Calu3 (cell line): ENCODE results near the gene NCKAP5. TPM values are rescaled to one million over a fixed set of nuclear protein-coding genes. Genes with fewer than 3 reads are reported as not detected.

Experiments used
- BruUV-seq: library from RNA; stranded (reverse); fragments of 400-500 nt; replicated peaks from 2 replicates; lab custom pipeline; 2021; lab: Mats Ljungman, UMichigan
- CTCF ChIA-PET: fragments of 300-600 bp; sonication (Branson Sonifier 250); formaldehyde crosslinking; loops from one replicate; lab custom pipeline; 2022; ENCODE audit warnings: antibody characterized with exemption; lab: Charles Lee
- DNase-seq: peaks from one replicate; pipeline ENCODE4 v3.0.0; 2022
- H3K27ac Mint-ChIP-seq: one replicate; pipeline ENCODE4 v1.8.0; 2022; ENCODE audit warnings: mixed read lengths; ENCODE audit not compliant: unreplicated experiment
- H3K27me3 Mint-ChIP-seq: one replicate; pipeline ENCODE4 v1.8.0; 2022; ENCODE audit warnings: mixed read lengths; ENCODE audit not compliant: unreplicated experiment
- H3K36me3 Mint-ChIP-seq: one replicate; pipeline ENCODE4 v1.8.0; 2022; ENCODE audit warnings: mild to moderate bottlenecking, moderate library complexity, mixed read lengths; ENCODE audit not compliant: insufficient read depth, unreplicated experiment
- H3K4me1 Mint-ChIP-seq: one replicate; pipeline ENCODE4 v1.8.0; 2022; ENCODE audit warnings: mild to moderate bottlenecking, low read depth, mixed read lengths; ENCODE audit not compliant: unreplicated experiment
- H3K4me3 Mint-ChIP-seq: one replicate; pipeline ENCODE4 v1.8.0; 2022; ENCODE audit warnings: mild to moderate bottlenecking, low read depth, moderate library complexity, mixed read lengths; ENCODE audit not compliant: unreplicated experiment
- H3K9me3 Mint-ChIP-seq: one replicate; pipeline ENCODE4 v1.8.0; 2022; ENCODE audit warnings: low read depth, mixed read lengths; ENCODE audit not compliant: unreplicated experiment
- CTCF ChIP-seq: fragments of 200-600 bp; IDR thresholded peaks from one replicate; pipeline ENCODE4 v1.8.0; 2022; ENCODE audit warnings: antibody characterized with exemption; ENCODE audit not compliant: unreplicated experiment
- intact Hi-C: fragments of 100-400 bp; cut with micrococcal nuclease; formaldehyde crosslinking; loops from one replicate; pipeline ENCODE4 v1.10.0; 2022; ENCODE audit not compliant: unreplicated experiment
- total RNA-seq: library from RNA; stranded (reverse); gene quantifications from 2 replicates; pipeline ENCODE4 v1.2.3, GENCODE V29; 2022

Gene NCKAP5
- total RNA-seq, 1 experiment from 2014 or later = 2.2 TPM

GRCh38 chr2:133143645-133144044, 424.6 kb downstream of the NCKAP5 start:
- Mint-ChIP-seq H3K27me3 (no peaks in the 10 kb centered on the region), H3K4me1 (peaks cover 42% of the 10 kb centered on the region), H3K36me3 (no peaks in the 10 kb centered on the region), H3K27ac (peak overlapping the region; percentile 45), H3K4me3 (no peak overlapping the region), H3K9me3 (no peaks in the 10 kb centered on the region)
- peak; percentile 19 for DNase-seq
- BruUV-seq = no TSS peak
- CTCF ChIA-PET = no interaction called here
- intact Hi-C loops = loop anchor here (5.0 to 10.0 kb wide), 4 partner anchors 71 to 599 kb away; partner anchors contain the start of gene LYPD1
- no peak for TF ChIP-seq CTCF

- no TSS peak for BruUV-seq
- TF ChIP-seq CTCF = no peak
- intact Hi-C loops = loop anchor here (5.0 to 10.0 kb wide), 4 partner anchors 70 to 597 kb away; partner anchors contain the start of gene LYPD1
- CTCF ChIA-PET = interaction anchor here (1.3 kb wide), 1 partner anchor 25 kb away, joined by 3 read pairs; no protein-coding TSS in a partner anchor
- Mint-ChIP-seq H3K27ac (no peak overlapping the region), H3K4me1 (peaks cover 46% of the 10 kb centered on the region), H3K4me3 (no peak overlapping the region), H3K36me3 (no peaks in the 10 kb centered on the region), H3K27me3 (no peaks in the 10 kb centered on the region), H3K9me3 (no peaks in the 10 kb centered on the region)
- no peak for DNase-seq
Observed at GRCh38 chr2:133142087-133142486, 426.2 kb downstream of the NCKAP5 start.

GRCh38 chr2:133140620-133141019, 427.6 kb downstream of the NCKAP5 start:
- BruUV-seq = no TSS peak
- no peak for TF ChIP-seq CTCF
- H3K9me3 Mint-ChIP-seq = no peaks in the 10 kb centered on the region
- H3K4me3 Mint-ChIP-seq = no peak overlapping the region
- no peak for DNase-seq
- no peaks in the 10 kb centered on the region for H3K27me3 Mint-ChIP-seq
- peaks cover 46% of the 10 kb centered on the region for H3K4me1 Mint-ChIP-seq
- H3K27ac Mint-ChIP-seq = no peak overlapping the region
- H3K36me3 Mint-ChIP-seq = no peaks in the 10 kb centered on the region
- CTCF ChIA-PET = interaction anchor here (0.5 kb wide), 1 partner anchor 749 kb away, joined by 3 read pairs; no protein-coding TSS in a partner anchor
- intact Hi-C loops = loop anchor here (5.0 to 10.0 kb wide), 4 partner anchors 68 to 596 kb away; partner anchors contain the start of gene LYPD1

- CTCF ChIA-PET = interaction anchor here (0.5 to 0.9 kb wide), 4 partner anchors 17 to 748 kb away, joined by 3 to 6 read pairs (median 3); no protein-coding TSS in a partner anchor
- intact Hi-C loops = loop anchor here (5.0 to 10.0 kb wide), 4 partner anchors 68 to 595 kb away; partner anchors contain the start of gene LYPD1
- H3K4me3 Mint-ChIP-seq = no peak overlapping the region
- H3K9me3 Mint-ChIP-seq = no peaks in the 10 kb centered on the region
- no peaks in the 10 kb centered on the region for H3K27me3 Mint-ChIP-seq
- no peak for DNase-seq
- H3K4me1 Mint-ChIP-seq = peaks cover 46% of the 10 kb centered on the region
- no peak overlapping the region for H3K27ac Mint-ChIP-seq
- no TSS peak for BruUV-seq
- TF ChIP-seq CTCF = no peak
- H3K36me3 Mint-ChIP-seq = no peaks in the 10 kb centered on the region
Observed at GRCh38 chr2:133139847-133140533, 428.3 kb downstream of the NCKAP5 start.
